Amygdala (tissue), 56 donors: Measurements from ENCODE around the gene CES1.
"Not testable (repeated sequence)": the region's sequence is repeated elsewhere in the genome, so short reads cannot be mapped to it uniquely, and the experiment has no call there.

Experiments
- DNase-seq, 56 donors: peaks; one replicate each; lab custom pipeline; 2025; lab: John Stamatoyannopoulos, UW

Gene CES1

DNA sequence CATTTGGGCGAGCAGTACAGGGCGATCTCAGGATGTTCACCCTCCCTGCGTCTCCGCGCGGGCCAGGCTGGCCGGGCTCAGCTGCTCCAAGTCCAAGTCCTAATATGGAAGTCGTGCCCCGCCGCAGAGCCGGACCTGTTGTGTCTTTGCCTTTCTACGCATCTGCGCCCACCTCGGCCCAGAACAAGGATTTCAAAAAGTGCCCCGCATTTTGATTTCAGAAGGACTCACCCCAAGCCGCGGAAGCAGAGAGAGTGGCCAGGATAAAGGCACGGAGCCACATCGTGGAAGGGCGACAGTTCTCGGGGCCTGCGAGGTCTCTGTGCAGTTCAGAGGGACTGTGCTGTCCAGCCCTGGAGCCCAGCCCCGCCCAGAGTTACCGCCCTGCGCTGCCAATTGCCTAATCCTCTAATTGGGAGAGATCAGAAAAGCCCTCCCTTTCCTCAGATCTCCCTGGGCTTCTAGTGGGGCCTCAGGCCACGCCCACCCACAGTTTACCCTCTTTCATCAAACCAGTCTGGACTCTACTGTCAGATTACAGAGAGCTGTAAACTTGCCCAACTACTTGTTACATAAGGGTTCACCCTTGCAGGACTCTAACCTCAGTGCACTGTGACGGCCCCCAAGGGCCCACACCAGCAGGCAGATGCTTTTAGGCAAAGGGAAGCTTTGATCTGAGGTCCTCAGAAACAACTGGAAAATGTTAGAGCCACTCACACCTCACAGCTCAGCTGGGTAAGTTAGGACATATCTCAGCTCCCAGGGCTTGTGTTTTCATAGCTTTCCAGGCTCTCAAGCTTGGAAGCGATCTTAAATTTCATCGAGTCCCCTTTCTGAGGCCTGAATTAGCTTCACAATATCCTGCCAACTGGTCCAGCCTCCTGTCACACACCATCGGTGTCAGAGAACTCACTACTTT, at the start of gene CES1:
Gene CES1 (minus strand): TSS at position 324 of the 919 bp plus-strand sequence. CDS start 41 bp downstream, at position 283.
- DNase-seq: peak in 1 of 56 donors; percentile 5

DNA sequence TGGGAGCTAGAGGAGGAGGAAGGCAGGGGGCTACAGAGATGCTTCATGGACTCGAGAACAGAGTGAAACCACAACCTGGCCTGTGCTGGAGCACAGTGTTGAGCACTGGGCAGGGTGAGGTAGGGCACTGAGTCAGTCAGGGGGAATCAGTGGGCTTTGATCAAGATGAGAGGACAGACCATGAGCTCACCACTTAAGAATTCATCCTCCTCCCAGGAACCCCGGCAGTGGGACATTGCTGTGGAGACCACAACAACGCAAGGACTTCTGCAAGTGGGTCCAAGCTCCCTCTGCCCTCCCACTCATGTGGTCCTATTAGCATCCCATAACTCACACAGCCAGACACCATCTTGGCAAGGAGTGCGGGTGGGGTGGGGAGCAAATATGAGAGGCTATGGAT, 44.0 kb upstream of the CES1 start:
- DNase-seq: no peak

DNA sequence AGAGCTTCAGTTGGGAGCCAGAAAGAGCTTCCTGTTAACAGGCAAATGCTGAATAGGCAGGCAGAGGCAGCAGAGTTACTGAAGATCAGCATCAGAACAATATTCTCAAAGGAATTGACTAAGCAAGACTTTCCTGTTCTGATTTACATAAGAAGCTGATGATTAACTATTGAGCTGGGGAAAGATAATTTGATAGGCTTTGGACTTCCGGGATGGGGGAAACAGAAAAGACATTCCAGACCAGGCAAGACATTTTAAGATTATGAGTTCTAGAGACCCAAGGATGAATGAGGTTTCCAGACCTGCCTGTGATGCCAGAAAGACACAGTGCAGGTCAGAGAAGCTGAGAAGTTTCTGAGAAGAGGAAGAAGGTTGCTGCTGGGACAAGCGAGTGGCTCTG, 42.4 kb upstream of the CES1 start, which contains the start of gene CES5A:
Gene CES5A (minus strand): TSS at position 101 of the 400 bp plus-strand sequence. CDS start 152 bp downstream, outside the sequence.
- no peak for DNase-seq

DNA sequence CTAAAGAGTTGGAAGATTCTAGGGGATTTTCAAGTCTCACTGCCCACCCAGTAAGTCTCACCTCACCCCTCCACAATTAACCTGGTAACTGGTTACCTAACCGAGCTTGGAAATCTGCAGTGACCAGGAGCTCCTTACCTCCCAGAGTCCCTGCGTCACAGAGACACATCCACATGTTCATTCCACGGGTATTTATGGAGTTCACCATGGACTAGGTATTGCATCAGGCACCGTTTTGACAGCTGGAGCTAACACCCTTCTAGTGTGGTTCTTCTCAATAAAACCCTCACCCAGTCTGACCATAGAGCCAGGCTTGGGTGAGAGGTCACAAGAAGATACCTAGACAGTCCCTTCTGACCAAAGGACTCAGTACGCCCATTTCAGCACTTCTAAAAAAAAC, 40.2 kb upstream of the CES1 start:
- DNase-seq: no peak

DNA sequence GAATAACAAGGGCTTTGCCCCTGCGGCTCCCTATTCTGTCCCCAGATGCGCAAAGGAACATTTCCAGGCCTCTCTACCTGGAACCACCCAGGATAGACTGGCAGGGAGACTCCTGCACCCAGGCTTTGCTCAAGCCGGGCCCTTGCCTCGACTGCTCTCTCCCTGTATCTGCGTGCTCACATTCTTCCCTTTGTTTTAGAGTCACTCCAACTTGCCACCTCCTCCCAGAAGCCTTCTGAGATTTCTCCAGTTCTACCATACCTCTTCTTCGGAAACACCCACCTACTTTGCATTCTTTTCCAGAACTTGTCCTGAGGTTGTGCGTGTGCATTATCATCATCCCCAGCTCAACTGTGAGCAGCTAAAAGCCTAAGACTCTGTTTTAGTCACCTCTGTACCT, 39.2 kb upstream of the CES1 start:
- DNase-seq: no peak

DNA sequence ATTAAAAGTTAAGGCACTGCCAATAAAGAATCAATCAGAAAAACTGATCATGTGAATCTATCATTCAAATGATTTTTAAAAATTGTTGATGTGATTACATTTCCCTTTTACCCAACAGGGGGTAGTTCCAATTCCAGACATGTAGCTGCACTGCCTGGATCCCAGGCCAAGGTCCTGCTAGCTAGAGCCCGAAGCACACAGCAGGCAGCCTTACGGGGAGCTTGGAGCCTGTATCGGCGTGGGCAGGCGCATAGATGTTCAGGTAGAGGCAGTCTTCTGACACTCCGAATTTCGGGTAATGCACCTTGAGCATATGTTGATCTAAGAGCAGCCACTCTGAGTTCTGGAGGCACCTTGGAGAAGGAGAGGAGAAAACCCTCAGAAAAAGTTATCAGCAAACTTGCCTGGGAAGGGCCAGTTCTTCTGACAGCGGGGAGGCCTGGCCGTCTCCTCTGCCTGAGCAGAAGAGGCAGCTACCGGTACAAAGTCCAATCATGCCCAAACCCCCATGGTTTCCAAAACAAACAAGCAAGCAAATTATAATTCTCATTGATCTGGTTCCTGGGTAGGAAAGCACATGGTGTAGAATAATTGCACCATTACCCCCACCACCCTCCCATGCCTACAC, 38.6 kb upstream of the CES1 start:
- no peak for DNase-seq

DNA sequence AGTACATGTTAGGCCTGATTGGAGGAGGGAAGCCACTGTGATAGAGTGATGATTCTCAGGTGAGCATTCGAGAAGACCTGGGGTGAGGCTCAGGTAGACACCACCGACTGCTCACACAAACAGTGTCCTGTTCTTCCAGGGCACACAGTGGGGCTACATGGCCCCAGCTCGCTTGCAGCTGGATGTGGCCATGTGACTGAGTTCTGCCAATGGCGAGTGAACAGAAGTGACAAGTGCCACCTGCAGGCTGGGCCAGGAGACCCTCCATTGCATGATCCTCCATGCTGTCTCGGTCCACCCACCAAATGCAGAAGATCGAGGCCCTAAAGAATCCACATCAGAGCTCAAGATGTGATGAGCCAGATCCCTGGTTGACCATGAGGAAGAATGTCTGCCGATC, 36.1 kb upstream of the CES1 start:
- DNase-seq: no peak

DNA sequence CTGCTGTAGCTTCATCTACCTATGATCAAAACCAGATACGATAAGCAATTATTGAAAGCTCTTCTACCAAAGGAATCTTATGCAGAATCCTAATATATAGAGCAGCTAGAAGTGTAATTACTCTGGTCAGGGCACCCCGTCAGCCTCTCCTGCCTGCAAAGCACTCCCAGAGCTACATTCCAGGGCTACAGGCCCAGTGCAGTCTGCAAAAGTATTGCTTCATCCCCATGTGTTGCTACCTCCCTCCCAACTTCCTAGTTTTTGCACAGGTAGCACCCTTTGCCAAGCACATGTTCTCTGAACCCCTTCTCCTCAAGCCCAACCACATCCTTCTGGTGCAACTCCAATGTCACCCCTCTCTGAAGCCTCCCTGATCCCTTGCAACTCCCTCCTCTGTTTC, 35.2 kb upstream of the CES1 start:
- DNase-seq: no peak

DNA sequence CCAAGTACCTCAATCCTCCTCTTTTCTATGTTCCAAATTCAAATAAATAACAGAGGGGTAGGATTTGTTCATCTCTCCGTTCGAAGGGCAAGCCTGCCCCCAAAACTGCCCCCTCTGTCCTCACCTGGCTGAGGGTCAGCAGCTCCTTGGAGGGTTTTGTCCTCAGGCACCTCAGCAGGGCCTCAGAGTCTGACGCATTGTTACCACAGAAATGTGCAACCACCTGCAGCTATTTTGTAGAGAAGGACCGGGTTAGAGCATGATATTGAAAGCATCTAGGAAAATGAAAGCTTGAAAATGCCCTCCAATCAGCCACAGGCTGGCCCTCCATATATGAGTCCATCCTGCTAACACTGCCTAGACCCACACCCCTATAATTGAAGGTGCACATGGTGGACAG, 28.4 kb upstream of the CES1 start:
- DNase-seq: no peak

DNA sequence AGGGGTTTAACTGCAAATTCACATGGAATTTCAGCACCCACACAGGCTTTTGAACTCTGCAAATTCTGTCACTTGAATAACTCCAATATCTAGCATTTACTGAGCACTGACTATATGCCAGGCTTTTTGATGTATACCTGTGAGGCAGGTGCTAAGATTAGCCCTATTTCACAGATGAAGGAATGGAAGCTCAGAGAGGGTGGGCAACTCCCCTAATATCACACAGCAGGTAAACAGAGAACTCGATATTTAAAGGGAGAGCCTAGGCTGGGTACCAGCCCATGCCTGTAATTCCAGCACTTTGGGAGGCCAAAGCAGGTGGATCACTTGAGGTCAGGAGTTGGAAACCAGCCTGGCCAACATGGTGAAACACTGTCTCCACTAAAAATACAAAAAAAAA, 24.8 kb upstream of the CES1 start:
- not testable (repeated sequence) for DNase-seq

DNA sequence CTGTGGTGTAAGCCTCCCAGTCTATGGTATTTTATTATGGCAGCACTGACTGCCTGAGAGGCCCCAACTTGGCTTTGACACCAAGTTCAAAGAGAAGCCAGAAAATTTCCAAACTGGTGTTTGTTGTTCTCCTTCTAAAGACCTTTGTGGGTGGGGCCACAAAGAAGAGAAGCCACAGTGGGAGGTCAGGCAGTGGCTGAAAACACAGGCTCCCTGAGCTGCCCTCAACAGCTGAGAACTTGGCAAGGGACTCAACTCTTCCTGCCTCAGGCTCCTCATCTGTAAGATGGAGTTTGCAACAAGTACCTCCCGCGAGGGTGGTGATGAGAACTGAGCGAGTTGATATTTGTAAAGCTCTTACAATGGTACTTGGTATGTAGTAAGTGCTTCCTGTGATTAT, 24.1 kb upstream of the CES1 start:
- no peak for DNase-seq

DNA sequence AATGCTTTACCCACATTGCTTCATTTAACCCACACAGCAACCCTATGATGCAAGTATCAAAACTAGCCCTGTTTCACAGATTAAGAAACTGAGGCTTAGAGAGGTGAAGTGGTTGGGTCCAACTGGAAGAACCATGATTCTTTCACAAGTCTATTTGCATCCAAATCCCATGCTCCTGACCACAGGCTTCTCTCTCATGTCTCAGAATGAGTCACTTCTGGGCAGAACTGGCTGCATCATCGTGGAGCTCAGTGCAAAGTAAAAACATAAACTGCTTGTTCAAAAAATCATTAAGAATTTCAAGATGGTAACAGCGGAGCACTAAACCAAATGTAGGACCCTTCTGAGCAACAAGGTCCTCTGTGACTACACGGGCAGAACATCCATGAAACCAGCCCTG, 20.2 kb upstream of the CES1 start:
- DNase-seq: no peak

DNA sequence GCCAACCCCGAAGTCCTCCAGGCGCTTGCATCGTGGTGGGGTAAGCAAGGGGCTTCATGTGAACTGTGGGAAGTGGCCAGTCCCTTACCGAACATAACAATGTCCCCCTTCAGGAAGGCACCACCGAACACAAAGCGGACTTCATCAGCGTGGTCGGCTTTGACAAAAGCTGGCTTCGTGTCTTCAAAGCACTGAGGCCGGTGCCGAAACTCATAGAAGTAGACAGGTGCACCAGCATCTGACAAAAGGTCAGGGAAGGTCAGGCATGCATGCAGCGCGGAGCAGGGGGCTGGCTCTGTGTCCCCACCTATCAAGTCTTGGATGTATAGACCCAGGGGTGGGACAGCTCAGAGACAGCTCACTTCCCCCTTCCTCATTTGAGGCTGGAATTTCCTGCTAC, 16.6 kb upstream of the CES1 start:
- DNase-seq: no peak

DNA sequence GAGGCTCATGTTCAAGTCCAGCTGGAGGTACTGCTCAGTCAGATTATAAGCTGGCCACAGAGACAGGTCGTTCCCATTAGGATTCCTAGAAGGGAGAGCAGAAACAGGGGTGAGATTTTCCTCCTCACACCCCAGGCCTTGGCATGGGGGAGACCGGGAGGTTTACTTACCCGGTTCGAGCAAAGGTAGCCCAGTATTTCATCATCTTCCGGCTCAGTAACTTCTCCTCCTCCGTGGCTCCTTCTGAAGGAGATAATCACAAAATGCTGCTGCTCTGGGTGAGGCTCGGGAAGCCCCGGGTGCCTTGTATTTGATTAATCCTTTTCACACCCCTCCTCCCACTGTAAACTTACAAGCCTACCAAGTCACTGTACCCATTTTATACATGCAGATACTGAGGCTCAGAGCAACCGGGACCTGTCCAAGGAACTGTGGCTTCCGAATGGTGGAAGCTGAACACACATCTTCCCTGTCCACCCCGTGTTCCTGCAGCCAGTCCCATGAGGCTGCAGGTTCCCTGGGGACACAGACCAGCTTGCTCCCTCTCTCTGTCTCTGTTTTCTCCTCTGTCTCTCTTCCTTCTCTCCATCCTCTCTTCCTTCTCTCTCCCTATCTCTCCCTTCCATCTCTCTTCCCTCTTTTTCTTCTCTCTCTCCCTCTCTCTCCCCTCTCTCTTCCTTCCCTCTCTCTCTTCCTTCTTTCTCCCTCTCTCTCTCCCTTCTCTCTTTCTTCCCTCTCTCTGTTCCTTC, 13.9 kb upstream of the CES1 start:
- DNase-seq: no peak

DNA sequence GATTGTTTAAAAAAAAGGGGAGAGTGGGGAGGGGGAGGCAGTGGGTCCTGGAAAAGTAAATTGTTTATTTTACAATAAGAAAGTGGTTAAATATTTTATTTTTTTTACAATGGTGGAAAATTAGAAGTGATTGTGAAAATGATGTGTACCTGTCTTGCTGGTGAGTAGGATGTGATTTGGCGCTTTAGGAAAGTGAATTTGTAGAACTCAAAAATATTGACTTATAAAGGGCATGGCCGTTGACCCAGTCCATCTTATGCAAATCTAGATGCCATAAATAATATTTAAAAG, 10.2 kb upstream of the CES1 start:
- DNase-seq: no peak

DNA sequence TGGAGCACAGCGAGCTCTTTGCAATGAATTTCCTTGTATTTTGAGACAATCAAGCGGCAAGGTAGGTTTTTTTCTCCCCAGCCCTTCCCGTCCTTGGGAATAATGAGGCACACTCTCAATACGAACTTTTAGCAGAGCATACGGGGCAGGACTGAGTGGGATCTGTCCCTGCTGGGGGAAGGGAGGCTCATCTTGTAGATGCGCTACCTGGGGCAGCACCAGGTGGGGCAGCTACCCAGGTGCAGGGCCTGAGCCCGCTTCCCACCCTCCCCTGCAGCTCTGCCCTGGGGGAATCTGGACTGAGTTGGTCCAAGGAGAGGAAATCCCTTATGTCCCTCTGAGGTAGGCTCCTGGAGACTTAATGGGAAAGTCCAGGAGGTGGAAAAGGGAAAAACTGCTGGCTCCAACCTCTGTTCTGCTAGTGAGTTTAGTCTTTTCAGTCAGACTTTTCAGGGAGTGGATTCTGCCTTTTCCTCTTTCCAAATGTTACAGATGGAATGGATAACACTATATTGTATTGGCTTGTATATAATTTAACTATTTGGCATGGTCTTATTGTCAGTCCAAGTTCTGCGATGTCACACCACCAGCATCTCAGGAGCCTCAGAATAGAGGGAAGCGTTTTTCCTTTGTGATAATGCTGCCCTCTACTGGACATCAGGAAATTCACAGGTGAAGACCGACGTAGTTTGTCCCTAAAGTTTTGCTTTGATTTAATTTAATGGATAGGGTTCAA, 9.6 kb upstream of the CES1 start:
- peak in 10 of 56 donors; percentile 0 to 52 (median 11) for DNase-seq

DNA sequence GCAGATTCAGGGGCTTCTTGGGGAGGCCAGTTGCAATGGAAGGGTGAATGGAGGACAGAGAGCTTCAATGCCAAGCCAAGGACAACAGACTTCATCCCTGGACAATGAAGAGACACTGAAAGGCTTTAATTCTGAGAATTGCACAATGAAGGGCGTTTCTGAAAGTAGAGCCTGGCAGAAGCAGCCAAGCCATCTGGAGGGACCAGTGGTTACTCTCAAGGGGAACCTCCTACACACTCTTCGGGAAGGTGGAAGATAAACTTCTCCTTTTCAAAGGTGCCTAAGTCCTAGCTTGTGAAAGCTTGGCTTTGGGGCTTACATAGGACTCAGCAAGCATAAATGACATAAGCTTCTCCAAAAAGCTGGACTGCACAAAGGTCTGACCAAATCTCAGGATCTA, 6.2 kb upstream of the CES1 start:
- no peak for DNase-seq

DNA sequence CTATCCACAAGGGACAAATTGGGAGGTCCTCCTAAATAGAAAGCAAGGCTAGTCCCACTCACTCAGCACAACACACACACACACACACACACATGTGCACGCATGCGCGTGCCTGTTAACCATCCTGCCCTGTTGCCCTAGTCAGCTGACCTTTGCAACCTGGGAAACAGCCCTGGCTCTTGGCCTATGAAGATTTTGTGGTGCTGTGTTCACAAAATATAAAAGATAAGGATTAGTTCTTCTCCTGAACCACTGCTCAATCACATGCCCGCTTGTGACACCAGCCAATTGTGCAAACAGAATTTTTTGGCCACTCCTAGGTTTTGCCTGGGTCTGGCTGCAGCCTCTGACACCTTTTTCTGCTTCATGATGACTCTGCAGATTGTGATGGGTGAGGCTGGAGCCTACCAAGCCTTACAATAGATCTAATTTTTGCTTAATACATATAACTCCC, 3.3 kb upstream of the CES1 start:
- DNase-seq: no peak

DNA sequence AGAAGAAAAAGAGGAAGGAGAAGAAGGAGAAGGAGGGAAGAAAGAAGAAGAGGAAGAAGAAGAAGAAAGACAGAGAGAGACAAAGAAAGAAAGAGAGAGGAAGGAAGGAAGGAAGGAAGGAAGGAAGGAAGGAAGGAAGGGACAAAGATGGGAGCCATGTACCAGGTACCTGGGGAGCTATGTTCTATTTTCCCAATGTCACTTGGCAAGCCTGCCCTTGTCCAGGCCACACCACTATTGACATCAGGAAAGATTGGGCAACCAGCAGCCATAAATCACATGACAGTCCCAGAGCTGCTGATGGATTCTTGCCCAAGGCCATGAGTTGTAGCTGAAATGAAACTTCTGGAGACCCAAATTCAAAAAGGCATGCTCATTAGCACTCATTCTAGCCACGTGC, 2.7 kb upstream of the CES1 start:
- peak in 2 of 56 donors; percentile 13 to 24 for DNase-seq

DNA sequence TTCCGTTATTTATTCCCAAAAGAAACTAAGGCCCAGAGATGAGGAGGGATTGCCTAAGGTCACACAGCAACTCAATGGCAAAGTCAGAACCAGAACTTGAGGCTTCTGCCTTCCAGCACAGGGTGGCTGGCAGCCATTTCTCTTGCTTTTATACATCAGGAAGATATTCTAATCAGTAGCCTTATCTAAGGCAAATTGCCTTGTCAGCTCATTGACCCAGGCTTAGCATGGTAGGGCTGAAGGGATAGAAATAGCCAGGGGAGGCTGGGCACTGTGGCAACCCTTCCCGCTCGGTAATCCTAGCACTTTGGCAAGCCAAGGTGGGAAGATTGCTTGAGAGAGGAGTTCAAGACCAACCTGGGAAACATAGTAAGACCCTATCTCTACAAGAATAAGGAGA, 2.3 kb upstream of the CES1 start:
- DNase-seq: not testable (repeated sequence)

DNA sequence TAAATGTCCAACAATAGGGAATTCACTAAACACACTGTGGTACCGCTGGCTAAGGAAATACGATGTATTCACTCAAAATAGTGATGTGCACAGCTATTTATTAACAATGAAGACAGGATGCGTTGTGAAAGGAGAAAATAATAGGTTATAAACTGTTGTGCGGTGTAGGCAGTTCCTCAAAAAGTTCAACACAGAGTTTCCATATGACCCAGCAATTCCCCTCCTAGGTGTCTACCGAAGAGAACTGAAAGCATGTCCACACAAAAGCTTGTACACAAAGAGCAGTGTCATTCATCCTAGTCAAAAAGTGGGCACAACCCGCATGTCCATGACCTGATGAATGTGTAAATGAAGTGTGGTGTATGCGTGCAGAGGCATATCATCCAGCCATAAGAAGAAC, 1.2 kb upstream of the CES1 start:
- DNase-seq: no peak
